SK-MEL-5 (cell line): ENCODE measurements around the gene HNMT. TPM values are rescaled to one million over a fixed set of nuclear protein-coding genes. Genes with fewer than 3 reads are reported as not detected.

Experiments used
- DNase-seq: peaks from one replicate; pipeline ENCODE4 v3.0.0-alpha.2; 2016; ENCODE audit warnings: low read depth, low spot score
- in situ Hi-C: cut with HindIII; loops from 2 replicates; pipeline ENCODE4 v1.10.0; 2016; ENCODE audit warnings: low sequenced_read_pairs, high pct_unique_total_duplicates, low pct_unique_long_range_greater_than_20kb
- total RNA-seq: library from RNA; depleted of rRNA; stranded (reverse); fragments of >200 nt; shearing (Covaris generic); gene quantifications from 2 replicates; pipeline ENCODE4 v1.2.3, GENCODE V29; 2014

HNMT gene
- total RNA-seq, 1 experiment from 2014 or later, result 55.4 TPM

DNA sequence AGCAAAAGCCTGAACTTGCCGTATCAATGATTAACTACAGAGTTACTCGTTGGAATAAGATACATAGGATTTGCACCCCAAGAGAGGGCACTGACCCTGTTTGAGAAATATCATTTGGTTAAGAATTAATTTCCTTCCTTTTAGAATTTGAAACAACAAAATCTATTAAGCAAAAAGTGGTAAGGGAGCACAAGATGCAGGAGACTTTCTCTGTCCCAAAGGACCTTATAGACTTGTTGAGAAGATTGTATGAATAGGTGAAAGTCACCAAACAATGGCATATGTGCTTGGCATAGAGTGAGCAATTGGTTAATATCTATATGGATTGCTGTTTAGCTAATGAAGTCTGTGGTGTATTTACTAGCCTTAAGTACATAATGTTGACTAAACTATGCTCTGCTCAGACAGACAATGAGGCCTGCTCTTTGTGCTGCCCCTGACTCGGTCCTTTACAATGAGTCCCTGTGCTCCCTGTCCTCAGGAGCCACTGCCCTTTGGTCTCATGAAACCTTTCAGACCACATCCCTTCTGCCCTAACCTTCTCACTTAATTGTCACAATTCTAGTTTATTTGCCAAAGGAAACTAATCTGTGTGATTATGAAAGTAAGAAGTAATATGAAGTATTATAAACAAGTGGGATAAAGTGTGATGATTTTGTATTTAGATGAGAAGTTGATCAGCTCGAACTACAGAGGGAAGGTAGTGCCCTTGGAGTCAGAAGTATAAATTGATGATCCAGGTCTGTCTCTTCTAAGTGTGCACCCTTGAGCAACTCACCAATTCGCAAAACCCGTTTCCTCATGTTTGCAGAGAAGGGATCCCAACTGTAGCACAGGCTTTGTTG is 21.2 kb upstream of the HNMT start:
- in situ Hi-C loops, result no loop called here
- DNase-seq, result peak; percentile 23

GRCh38 chr2:137943678-137944347 is 20.5 kb upstream of the HNMT start:
- DNase-seq, result no peak
- in situ Hi-C loops, result no loop called here

DNA sequence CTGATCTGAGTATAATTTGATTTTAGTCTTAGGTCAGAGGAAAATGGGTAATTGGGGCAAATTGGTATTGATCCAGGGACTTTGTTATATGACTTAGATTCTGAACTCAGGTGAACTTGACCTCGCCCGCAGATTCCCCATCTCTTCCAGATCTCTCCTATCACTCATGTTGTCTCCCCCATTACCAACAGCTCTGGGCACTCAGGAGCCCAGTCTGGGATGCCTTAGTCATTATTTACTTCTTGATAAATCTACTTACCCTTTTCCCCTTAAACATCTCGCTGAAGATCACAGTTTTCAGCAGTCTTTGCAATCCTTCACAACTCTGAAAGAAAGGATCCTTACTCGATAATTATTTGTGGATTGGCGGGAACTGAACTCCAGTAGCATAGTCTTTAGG is 19.6 kb upstream of the HNMT start:
- DNase-seq, result no peak
- in situ Hi-C loops, result no loop called here

DNA sequence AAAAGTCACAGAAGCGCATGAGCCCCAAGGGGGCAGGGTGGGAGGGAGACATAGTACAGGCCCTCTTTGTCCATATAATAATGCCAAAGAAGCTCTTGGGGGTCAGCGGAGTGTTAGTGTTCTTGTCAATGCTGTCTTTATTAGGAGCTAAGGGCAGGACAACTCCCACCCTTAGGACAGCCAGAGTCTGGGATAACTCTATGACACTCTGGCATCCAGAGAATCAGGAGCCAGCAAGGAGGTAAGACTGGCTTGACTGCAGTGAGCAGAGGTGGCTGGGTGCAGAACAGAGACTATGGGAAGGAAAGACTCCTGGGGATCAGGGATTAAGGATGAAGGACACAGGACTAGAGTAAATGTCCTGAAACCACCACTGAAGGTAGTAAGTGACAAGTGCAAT is 19.0 kb upstream of the HNMT start:
- DNase-seq, result no peak
- in situ Hi-C loops, result no loop called here

DNA sequence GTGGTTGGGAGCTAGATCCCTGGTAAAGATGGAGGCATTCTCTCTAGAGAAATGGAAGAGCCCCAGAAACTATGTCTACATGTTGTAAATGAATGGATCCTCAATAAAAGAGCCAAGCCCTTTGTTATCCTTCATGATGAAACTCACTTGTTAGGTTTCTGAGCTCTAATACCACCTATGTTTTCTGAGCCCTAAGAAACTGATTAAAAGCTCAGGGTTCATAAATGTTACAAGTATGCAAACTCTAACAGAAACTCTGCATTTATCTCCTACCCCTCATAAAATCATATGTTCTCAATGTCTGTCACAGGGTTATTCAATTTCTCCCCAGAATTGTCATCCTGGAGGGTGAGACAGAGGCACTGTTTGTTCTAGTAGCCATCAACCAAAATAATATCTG is 18.0 kb upstream of the HNMT start:
- DNase-seq, result no peak
- in situ Hi-C loops, result no loop called here

DNA sequence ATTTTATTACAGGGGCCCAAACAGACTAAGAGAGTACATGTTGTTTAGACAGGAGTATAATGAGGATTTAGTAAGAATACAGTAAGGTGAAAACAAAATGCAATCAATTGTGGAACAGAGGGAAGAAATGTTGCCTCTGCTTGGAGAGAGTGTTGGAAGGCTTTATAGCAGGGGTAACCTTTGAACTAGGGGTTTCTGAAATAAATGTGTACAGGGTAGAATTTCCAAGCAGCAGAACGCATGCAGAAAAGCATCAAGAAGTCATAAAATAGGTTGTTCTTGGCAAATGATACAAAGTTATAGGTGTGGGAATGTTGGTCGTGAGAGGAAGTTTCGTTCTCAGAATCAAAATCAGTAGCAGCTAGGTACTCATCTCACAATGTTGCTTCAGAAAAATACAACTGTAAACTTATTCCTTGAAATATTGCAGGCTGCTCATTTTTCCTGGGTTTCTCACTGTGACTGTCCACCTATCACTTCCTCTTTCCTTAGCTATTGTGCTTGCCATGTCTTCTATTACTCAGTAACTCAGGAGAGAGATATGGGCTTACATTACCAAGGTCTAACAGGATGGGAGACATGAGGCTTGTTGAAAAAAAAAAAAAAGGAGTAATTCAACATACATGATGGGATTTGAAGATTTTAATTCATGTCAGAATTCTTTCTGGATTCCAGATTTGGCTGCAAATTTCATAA is 17.1 kb upstream of the HNMT start:
- in situ Hi-C loops, result no loop called here
- DNase-seq, result no peak

GRCh38 chr2:137947728-137948336 is 16.4 kb upstream of the HNMT start:
- peak; percentile 82 for DNase-seq
- in situ Hi-C loops, result no loop called here

GRCh38 chr2:137948894-137949293 is 15.4 kb upstream of the HNMT start:
- in situ Hi-C loops, result no loop called here

DNA sequence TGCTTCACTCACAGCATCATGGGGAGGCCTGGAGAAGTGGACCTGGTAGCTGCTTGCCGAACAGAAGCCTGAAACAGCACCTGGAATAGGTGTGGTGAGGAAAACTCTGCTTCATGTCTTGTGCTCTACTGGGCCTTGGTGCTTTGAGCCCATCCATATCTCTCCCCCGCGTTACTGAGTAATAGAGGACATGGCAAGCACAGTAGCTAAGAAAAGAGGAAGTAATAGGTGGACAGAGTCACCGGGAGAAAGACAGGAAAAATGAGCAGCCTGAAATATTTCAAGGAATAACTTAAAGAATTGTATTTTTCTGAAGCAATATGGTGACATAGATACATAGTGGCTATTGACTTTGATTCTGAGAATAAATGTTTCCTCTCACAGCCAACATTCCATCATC is 14.0 kb upstream of the HNMT start:
- no peak for DNase-seq
- in situ Hi-C loops, result no loop called here

More at GRCh38 chr2:137948894-137949293, 15.4 kb upstream of the HNMT start:
- no peak for DNase-seq

- DNase-seq, result no peak
These were observed 12.7 kb upstream of the HNMT start for GRCh38 chr2:137951586-137951985.

GRCh38 chr2:137952586-137953129 is 11.6 kb upstream of the HNMT start:
- in situ Hi-C loops, result no loop called here
- no peak for DNase-seq

More at GRCh38 chr2:137951586-137951985, 12.7 kb upstream of the HNMT start:
- in situ Hi-C loops, result no loop called here

DNA sequence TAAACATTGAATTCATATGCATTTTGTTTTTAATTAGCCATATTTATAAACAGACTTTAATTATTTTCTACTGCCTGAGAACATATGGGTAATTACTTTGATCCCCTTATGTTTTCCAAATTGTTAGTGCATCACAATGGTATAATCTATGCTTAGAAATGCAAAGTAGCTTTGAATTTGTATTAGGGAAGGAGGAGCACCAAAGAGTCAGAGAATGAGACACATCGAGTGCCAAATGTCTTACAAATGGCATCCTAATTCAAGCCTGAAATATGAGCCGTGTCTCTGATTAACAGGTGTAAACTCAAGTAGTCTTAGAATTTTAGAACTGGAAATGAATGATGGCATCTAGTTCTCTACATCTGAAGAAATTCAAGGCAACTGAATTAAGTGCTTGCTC is 8.7 kb upstream of the HNMT start:
- no peak for DNase-seq
- in situ Hi-C loops, result no loop called here

DNA sequence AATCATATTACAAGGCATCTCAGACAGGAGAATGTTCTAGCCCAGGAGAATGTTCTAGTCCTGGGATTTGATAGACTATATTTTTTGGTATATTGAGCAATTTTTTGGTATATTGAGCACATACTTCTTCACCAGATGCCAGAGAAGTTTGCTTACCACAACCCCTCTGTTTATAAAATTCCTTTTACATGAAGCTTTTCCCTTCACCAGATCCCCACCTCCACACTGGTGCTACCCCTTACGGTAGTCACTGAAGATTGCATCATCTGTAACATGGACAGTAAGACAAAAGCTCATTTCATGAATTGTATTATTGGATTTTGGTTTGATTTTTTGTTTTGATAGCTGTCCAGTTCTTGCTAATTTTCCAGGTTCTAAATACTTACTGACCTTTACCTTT is 7.2 kb upstream of the HNMT start:
- no peak for DNase-seq
- in situ Hi-C loops, result no loop called here

DNA sequence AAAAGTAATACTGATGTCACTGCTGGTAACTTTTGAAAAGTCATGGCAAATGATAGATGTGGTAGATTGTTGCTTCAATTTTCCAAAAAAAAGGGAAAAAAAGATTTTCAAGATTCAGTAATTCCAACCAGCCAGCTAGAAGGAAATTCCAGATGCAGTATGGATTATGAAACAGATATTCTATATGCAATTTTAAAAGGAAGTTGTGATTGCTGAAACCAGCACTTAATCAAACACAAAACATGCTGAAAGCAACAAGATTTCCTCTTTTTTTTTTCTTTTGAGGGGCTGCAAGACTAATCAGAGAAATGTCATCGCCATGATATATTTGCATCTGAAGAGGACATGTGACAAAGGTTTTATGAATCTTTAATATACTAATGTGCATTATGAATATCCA is 5.1 kb upstream of the HNMT start:
- in situ Hi-C loops, result no loop called here
- DNase-seq, result no peak

GRCh38 chr2:137960223-137960622 is 4.0 kb upstream of the HNMT start:
- DNase-seq, result no peak

DNA sequence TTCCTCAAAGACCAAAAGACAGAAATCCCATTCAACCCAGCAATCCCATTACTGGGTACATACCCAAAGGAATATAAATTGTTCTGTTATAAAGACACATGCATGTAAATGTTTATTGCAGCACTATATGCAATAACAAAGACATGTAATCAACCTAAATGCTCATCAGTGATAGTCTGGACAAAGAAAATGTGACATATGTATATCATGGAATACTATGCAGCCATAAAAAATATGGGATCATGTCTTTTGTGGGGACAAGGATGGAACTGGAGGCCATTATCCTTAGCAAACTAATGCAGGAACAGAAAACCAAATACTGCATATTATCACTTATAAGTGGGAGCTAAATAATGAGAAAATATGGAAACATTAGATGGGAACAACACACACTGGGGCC is 2.7 kb upstream of the HNMT start:
- in situ Hi-C loops, result no loop called here
- no peak for DNase-seq

More at GRCh38 chr2:137960223-137960622, 4.0 kb upstream of the HNMT start:
- in situ Hi-C loops, result no loop called here

DNA sequence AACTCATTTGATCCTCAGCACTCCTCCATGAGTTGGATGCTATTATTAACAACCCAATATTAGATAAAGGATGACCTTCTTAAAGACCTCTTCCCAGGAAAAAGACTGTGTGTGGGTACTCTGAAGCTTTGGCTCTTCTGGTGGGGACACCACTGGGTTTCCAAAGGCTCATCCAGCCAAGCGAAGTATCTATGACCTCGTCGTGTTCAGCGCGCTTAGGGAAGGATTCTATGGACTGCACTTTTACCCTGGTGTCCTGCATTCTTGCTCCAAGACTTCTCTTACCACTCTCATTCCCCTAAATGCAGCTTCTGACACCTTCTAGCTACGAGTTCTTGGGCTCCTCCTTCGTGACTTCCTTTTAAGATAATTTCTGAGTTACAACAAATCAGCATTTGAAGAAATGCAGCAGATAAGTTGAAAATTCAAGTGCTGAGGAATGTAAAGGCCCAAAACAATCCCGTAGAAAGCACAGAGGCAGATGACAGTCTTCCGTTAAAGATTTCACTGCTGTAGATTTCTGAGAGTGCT is 673 bp upstream of the HNMT start:
- in situ Hi-C loops, result no loop called here
- DNase-seq, result no peak
